Measurements from ENCODE around the gene APLP2. TPM values are rescaled to one million over a fixed set of nuclear protein-coding genes. Genes with fewer than 3 reads are reported as not detected.

Gene APLP2
- total RNA-seq, 3 donors from 2014 or later: 328 to 406 (median 400) TPM

GRCh38 chr11:130063451-130063850, 6.2 kb upstream of the APLP2 start:
- Histone ChIP-seq H3K36me3 (ENCODE audit: low read depth) (no peaks in the 10 kb centered on the region), H3K4me1 (ENCODE audit: low read depth) (peaks cover 11% of the 10 kb centered on the region), H3K9me3 (no peaks in the 10 kb centered on the region), H3K4me3 (no peak overlapping the region)
- DNase-seq (no peak), ATAC-seq (no peak)
- intact Hi-C loops (cut with DNase I, micrococcal nuclease): loop anchor here in 1 of 2 donors (10.0 kb wide), 1 partner anchor 49 kb away; no protein-coding TSS in a partner anchor
- no peak for TF ChIP-seq CTCF (IDR thresholded peaks at IDR 0.05)

GRCh38 chr11:130064596-130064995, 5.1 kb upstream of the APLP2 start:
- intact Hi-C loops (cut with DNase I, micrococcal nuclease): loop anchor here in 1 of 2 donors (10.0 kb wide), 1 partner anchor 50 kb away; no protein-coding TSS in a partner anchor
- Histone ChIP-seq H3K9me3 (no peaks in the 10 kb centered on the region), H3K36me3 (ENCODE audit: low read depth) (no peaks in the 10 kb centered on the region), H3K4me3 (no peak overlapping the region), H3K4me1 (ENCODE audit: low read depth) (peaks cover 15% of the 10 kb centered on the region)
- DNase-seq: no peak
- no peak for TF ChIP-seq CTCF (IDR thresholded peaks at IDR 0.05)
- no peak for ATAC-seq

GRCh38 chr11:130066338-130066737, 3.4 kb upstream of the APLP2 start:
- Histone ChIP-seq H3K36me3 (ENCODE audit: low read depth) (no peaks in the 10 kb centered on the region), H3K4me3 (no peak overlapping the region), H3K9me3 (no peaks in the 10 kb centered on the region), H3K4me1 (ENCODE audit: low read depth) (peaks cover 20% of the 10 kb centered on the region)
- TF ChIP-seq CTCF (IDR thresholded peaks at IDR 0.05): no peak
- ATAC-seq (no peak), DNase-seq (peak in 1 of 3 donors; percentile 56)
- intact Hi-C loops (cut with DNase I, micrococcal nuclease): loop anchor here in 1 of 2 donors (10.0 kb wide), 1 partner anchor 52 kb away; no protein-coding TSS in a partner anchor

- no peak overlapping the region for H3K4me3 ChIP-seq
- no peaks in the 10 kb centered on the region for H3K9me3 ChIP-seq
- ATAC-seq (peak; percentile 14), DNase-seq (no peak)
- intact Hi-C loops (cut with DNase I, micrococcal nuclease): loop anchor here in 1 of 2 donors (10.0 kb wide), 1 partner anchor 54 kb away; no protein-coding TSS in a partner anchor
- no peak for TF ChIP-seq CTCF (IDR thresholded peaks at IDR 0.05)
- peaks cover 22% of the 10 kb centered on the region for H3K4me1 ChIP-seq (ENCODE audit: low read depth)
- no peaks in the 10 kb centered on the region for H3K36me3 ChIP-seq (ENCODE audit: low read depth)
Measured at GRCh38 chr11:130068546-130068985, 1.1 kb upstream of the APLP2 start.

GRCh38 chr11:130068986-130069658, 572 bp upstream of the APLP2 start:
- H3K36me3 ChIP-seq (ENCODE audit: low read depth): no peaks in the 10 kb centered on the region
- ATAC-seq (peak; percentile 76), DNase-seq (peak in 1 of 3 donors; percentile 66)
- peaks cover 22% of the 10 kb centered on the region for H3K4me1 ChIP-seq (ENCODE audit: low read depth)
- no peak for TF ChIP-seq CTCF (IDR thresholded peaks at IDR 0.05)
- no peaks in the 10 kb centered on the region for H3K9me3 ChIP-seq
- peak overlapping the region; percentile 80 for H3K4me3 ChIP-seq
- intact Hi-C loops (cut with DNase I, micrococcal nuclease): loop anchor here in 1 of 2 donors (10.0 kb wide), 1 partner anchor 54 kb away; no protein-coding TSS in a partner anchor
